Endothelial cell (in vitro differentiated cells): ENCODE measurements around the gene ADAM30. TPM values are rescaled to one million over a fixed set of nuclear protein-coding genes. Genes with fewer than 3 reads are reported as not detected.

Experiments
- DNase-seq: peaks from one replicate; pipeline ENCODE4 v3.0.0; 2021; ENCODE audit warnings: low spot score
- H3K27ac Mint-ChIP-seq: one replicate; pipeline ENCODE4 v1.8.0; 2021; ENCODE audit warnings: mixed read lengths, inconsistent platforms; ENCODE audit not compliant: unreplicated experiment
- H3K27me3 Mint-ChIP-seq: one replicate; pipeline ENCODE4 v1.8.0; 2021; ENCODE audit warnings: mild to moderate bottlenecking, moderate library complexity, mixed read lengths, inconsistent platforms; ENCODE audit not compliant: unreplicated experiment
- H3K36me3 Mint-ChIP-seq: one replicate; pipeline ENCODE4 v1.8.0; 2021; ENCODE audit warnings: mild to moderate bottlenecking, low read depth, mixed read lengths, inconsistent platforms; ENCODE audit not compliant: unreplicated experiment
- H3K4me1 Mint-ChIP-seq: one replicate; pipeline ENCODE4 v1.8.0; 2021; ENCODE audit warnings: mild to moderate bottlenecking, mixed read lengths, inconsistent platforms; ENCODE audit not compliant: unreplicated experiment
- H3K4me3 Mint-ChIP-seq: one replicate; pipeline ENCODE4 v1.8.0; 2021; ENCODE audit warnings: mild to moderate bottlenecking, mixed read lengths, inconsistent platforms; ENCODE audit not compliant: unreplicated experiment
- H3K9me3 Mint-ChIP-seq: one replicate; pipeline ENCODE4 v1.8.0; 2021; ENCODE audit warnings: mixed read lengths, inconsistent platforms; ENCODE audit not compliant: unreplicated experiment
- CTCF ChIP-seq: fragments of 200-600 bp; sonication (generic); IDR thresholded peaks from one replicate; pipeline ENCODE4 v1.5.0; 2021; ENCODE audit warnings: antibody characterized with exemption; ENCODE audit not compliant: unreplicated experiment
- total RNA-seq: library from RNA; stranded (reverse); fragmentation: NEBNext Ultra II Directional; extraction: Animal tissue kit (Norgen Biotek cat#: 25700); gene quantifications from one replicate; pipeline ENCODE4 v1.2.1, GENCODE V29; 2021; ENCODE audit not compliant: unreplicated experiment

ADAM30 gene
- total RNA-seq, 1 donor from 2014 or later: not detected

- H3K36me3 Mint-ChIP-seq: no peaks in the 10 kb centered on the region
- H3K27me3 Mint-ChIP-seq: peaks cover 2% of the 10 kb centered on the region
- TF ChIP-seq CTCF: no peak
- no peak for DNase-seq
- H3K4me3 Mint-ChIP-seq: no peak overlapping the region
- H3K27ac Mint-ChIP-seq: no peak overlapping the region
- no peaks in the 10 kb centered on the region for H3K4me1 Mint-ChIP-seq
- peaks cover 7% of the 10 kb centered on the region for H3K9me3 Mint-ChIP-seq
These were observed 6.6 kb upstream of the ADAM30 start for GRCh38 chr1:119902775-119903442.

GRCh38 chr1:119898981-119899720 is 2.8 kb upstream of the ADAM30 start:
- no peak overlapping the region for H3K4me3 Mint-ChIP-seq

DNA sequence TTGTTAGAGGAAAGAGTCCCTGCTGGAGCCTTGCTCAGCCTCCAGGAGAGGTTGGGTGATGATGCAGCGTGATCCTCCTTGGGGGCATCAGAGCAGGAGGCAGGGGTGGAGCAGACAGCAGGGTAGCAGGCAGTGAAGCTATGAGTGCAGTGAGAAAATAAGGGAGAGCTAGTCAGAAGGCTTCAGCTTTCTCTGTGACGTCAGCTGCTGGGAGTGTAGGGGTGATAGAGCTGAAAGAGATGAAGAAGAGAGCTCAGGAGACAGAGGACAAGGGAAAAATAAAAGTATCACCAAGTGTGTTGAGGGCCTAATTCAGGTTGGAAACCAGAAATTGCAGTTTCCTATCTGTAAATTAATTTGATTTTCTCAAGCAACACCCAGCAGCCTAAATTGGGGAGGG is 2.2 kb upstream of the ADAM30 start:
- Mint-ChIP-seq H3K4me1 (peaks cover 12% of the 10 kb centered on the region), H3K36me3 (no peaks in the 10 kb centered on the region), H3K27ac (no peak overlapping the region), H3K9me3 (no peaks in the 10 kb centered on the region), H3K27me3 (no peaks in the 10 kb centered on the region), H3K4me3 (no peak overlapping the region)
- no peak for TF ChIP-seq CTCF
- DNase-seq: no peak

More at GRCh38 chr1:119898981-119899720, 2.8 kb upstream of the ADAM30 start:
- DNase-seq: no peak
- H3K27me3 Mint-ChIP-seq: no peaks in the 10 kb centered on the region
- no peaks in the 10 kb centered on the region for H3K9me3 Mint-ChIP-seq
- H3K36me3 Mint-ChIP-seq: no peaks in the 10 kb centered on the region
- no peak overlapping the region for H3K27ac Mint-ChIP-seq
- peaks cover 5% of the 10 kb centered on the region for H3K4me1 Mint-ChIP-seq
- TF ChIP-seq CTCF: no peak

DNA sequence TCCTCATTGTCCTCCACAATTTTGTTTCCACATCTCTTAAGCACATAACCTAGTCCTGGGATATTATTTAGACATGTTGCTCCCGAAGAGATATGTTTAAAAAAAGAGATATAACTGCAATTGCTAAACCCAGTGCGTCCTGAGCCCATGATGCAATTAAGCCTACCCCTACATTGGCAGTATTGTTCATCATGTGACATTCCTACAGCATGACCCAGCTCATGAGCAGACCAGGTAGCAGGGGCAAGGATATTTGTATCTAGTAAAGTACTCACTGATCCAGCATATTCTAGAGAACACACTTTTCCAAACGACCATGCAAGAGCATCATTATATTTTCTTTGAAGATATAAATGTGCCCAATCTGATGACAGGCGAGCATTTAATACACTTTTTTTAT is 1.2 kb downstream of the ADAM30 start:
- Mint-ChIP-seq H3K4me3 (no peak overlapping the region), H3K36me3 (no peaks in the 10 kb centered on the region), H3K27ac (no peak overlapping the region), H3K4me1 (peaks cover 17% of the 10 kb centered on the region), H3K27me3 (no peaks in the 10 kb centered on the region), H3K9me3 (no peaks in the 10 kb centered on the region)
- TF ChIP-seq CTCF: no peak
- no peak for DNase-seq
